Chondrocyte (in vitro differentiated cells): ENCODE measurements around the gene ZNF555. TPM values are rescaled to one million over a fixed set of nuclear protein-coding genes. Genes with fewer than 3 reads are reported as not detected.

Experiments
- DNase-seq: peaks from one replicate; pipeline ENCODE4 v3.0.0; 2021; ENCODE audit warnings: mixed read lengths, low spot score
- H3K27ac Mint-ChIP-seq: one replicate; pipeline ENCODE4 v1.8.0; 2021; ENCODE audit warnings: mild to moderate bottlenecking, moderate library complexity, mixed read lengths; ENCODE audit not compliant: unreplicated experiment
- H3K27me3 Mint-ChIP-seq: 2 replicates; pipeline ENCODE4 v1.8.0; 2021; ENCODE audit warnings: low read depth, mixed read lengths
- H3K36me3 Mint-ChIP-seq: 2 replicates; pipeline ENCODE4 v1.8.0; 2021; ENCODE audit warnings: low read depth, mixed read lengths
- H3K4me1 Mint-ChIP-seq: 2 replicates; pipeline ENCODE4 v1.8.0; 2021; ENCODE audit warnings: low read depth, mild to moderate bottlenecking, mixed read lengths
- H3K4me3 Mint-ChIP-seq: one replicate; pipeline ENCODE4 v1.8.0; 2021; ENCODE audit warnings: mild to moderate bottlenecking, moderate library complexity, mixed read lengths; ENCODE audit not compliant: unreplicated experiment
- H3K9me3 Mint-ChIP-seq: 2 replicates; pipeline ENCODE4 v1.8.0; 2021; ENCODE audit warnings: low read depth, mixed read lengths
- CTCF ChIP-seq: fragments of 200-600 bp; sonication (generic); IDR thresholded peaks from 2 replicates; pipeline ENCODE4 v1.5.0; 2021; ENCODE audit warnings: antibody characterized with exemption, mild to moderate bottlenecking, moderate library complexity
- total RNA-seq: library from RNA; stranded (reverse); gene quantifications from 3 replicates; pipeline ENCODE4 v1.2.1, GENCODE V29; 2021

Gene ZNF555
- total RNA-seq, 1 donor from 2014 or later = 9.2 TPM

GRCh38 chr19:2795827-2796658 is 45.2 kb upstream of the ZNF555 start:
- Mint-ChIP-seq H3K9me3 (no peaks in the 10 kb centered on the region), H3K27me3 (no peaks in the 10 kb centered on the region), H3K4me1 (no peaks in the 10 kb centered on the region), H3K4me3 (no peak overlapping the region), H3K36me3 (peaks cover 16% of the 10 kb centered on the region), H3K27ac (no peak overlapping the region)
- TF ChIP-seq CTCF = no peak
- no peak for DNase-seq

- H3K27ac Mint-ChIP-seq = no peak overlapping the region
- no peak for DNase-seq
- no peaks in the 10 kb centered on the region for H3K4me1 Mint-ChIP-seq
- no peaks in the 10 kb centered on the region for H3K27me3 Mint-ChIP-seq
- no peak for TF ChIP-seq CTCF
- H3K4me3 Mint-ChIP-seq = no peak overlapping the region
- H3K9me3 Mint-ChIP-seq = no peaks in the 10 kb centered on the region
- H3K36me3 Mint-ChIP-seq = peaks cover 17% of the 10 kb centered on the region
Measured at GRCh38 chr19:2796659-2797266, 44.5 kb upstream of the ZNF555 start.

GRCh38 chr19:2797280-2797679 is 44.0 kb upstream of the ZNF555 start:
- Mint-ChIP-seq H3K27me3 (no peaks in the 10 kb centered on the region), H3K4me3 (no peak overlapping the region), H3K27ac (no peak overlapping the region), H3K4me1 (no peaks in the 10 kb centered on the region), H3K36me3 (peaks cover 19% of the 10 kb centered on the region), H3K9me3 (no peaks in the 10 kb centered on the region)
- no peak for TF ChIP-seq CTCF
- no peak for DNase-seq

GRCh38 chr19:2798158-2798685 is 43.1 kb upstream of the ZNF555 start:
- H3K27ac Mint-ChIP-seq = no peak overlapping the region
- H3K27me3 Mint-ChIP-seq = no peaks in the 10 kb centered on the region
- peaks cover 22% of the 10 kb centered on the region for H3K36me3 Mint-ChIP-seq
- no peaks in the 10 kb centered on the region for H3K9me3 Mint-ChIP-seq
- no peaks in the 10 kb centered on the region for H3K4me1 Mint-ChIP-seq
- no peak for TF ChIP-seq CTCF
- no peak for DNase-seq
- H3K4me3 Mint-ChIP-seq = no peak overlapping the region

GRCh38 chr19:2798733-2799132 is 42.5 kb upstream of the ZNF555 start:
- Mint-ChIP-seq H3K27ac (peak overlapping the region; percentile 12), H3K36me3 (peaks cover 20% of the 10 kb centered on the region), H3K4me3 (no peak overlapping the region), H3K9me3 (no peaks in the 10 kb centered on the region), H3K27me3 (no peaks in the 10 kb centered on the region), H3K4me1 (no peaks in the 10 kb centered on the region)
- TF ChIP-seq CTCF = no peak
- DNase-seq = no peak
